Keratinocyte (primary cell): ENCODE data around the gene TSTD1.

Experiments used
- CTCF ChIP-seq, 3 experiments: IDR thresholded peaks in 1 of 3; conservative IDR thresholded peaks in 1 of 3; optimal IDR thresholded peaks in 1 of 3; 2 replicates in 2 of 3; 3 replicates in 1 of 3; pipeline versions ENCODE3 to v1.5.1; 2011; ENCODE audit warnings: low read length in 3 of 3, mild to moderate bottlenecking in 3 of 3, moderate library complexity in 2 of 3, control low read depth in 1 of 3, inconsistent platforms in 1 of 3; ENCODE audit not compliant: insufficient read depth in 2 of 3; ENCODE audit errors: extremely low read depth in 1 of 3
- EZH2 ChIP-seq: IDR thresholded peaks from one replicate; pipeline ENCODE4 v1.6.1; 2012; ENCODE audit warnings: inconsistent platforms, mild to moderate bottlenecking, low read length, moderate library complexity

DNA sequence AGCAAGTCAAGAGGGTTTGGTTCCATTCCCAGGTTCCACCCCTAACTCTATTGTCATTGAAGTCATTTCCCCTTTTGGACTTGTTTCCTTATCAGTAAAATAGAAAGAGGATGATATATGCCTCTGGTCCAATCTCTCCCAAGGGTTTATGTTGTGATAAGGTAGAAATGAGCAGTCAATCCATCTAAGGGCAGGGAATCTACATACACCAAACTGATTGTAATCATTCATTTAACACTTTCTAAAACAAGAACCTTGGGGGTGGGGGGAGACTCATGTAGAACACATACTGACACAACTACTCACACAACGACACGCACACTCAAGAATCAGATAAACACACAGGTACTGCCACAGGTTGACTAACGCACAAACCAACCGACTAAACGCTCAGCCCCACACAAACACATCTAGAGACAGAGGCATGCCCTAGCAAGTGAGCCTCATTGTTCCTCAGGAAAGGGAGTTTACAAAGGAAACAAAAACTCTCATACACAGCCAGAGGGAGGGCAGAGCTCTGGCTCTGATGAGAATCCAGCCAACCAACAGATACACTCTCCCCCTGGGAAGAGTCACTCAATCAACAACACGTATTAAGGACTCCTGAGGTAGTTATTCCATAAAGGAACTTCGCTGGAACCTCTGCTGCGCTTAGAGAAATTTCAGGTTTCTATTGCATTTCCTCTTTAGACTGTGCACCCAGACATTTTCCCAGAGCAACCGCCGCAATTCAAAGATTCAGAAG is 18.8 kb downstream of the TSTD1 start:
- TF ChIP-seq CTCF (optimal IDR thresholded peaks at IDR 0.05 in 1 of 3, IDR thresholded peaks at IDR 0.05 in 1 of 3, conservative IDR thresholded peaks at IDR 0.05 in 1 of 3; ENCODE audit: extremely low read depth in 1 of 3, insufficient read depth in 2 of 3, low read length in 3 of 3) (no peak), EZH2 (no peak)
